ENCODE results near the gene NUCKS1. TPM values are rescaled to one million over a fixed set of nuclear protein-coding genes. Genes with fewer than 3 reads are reported as not detected.

NUCKS1 gene
- total RNA-seq, 1 experiment from 2014 or later, result 401 TPM

GRCh38 chr1:205689479-205689878, 60.5 kb downstream of the NUCKS1 start:
- Mint-ChIP-seq H3K27me3 (ENCODE audit: low read depth) (no peaks in the 10 kb centered on the region), H3K27ac (no peak overlapping the region), H3K36me3 (no peaks in the 10 kb centered on the region), H3K4me1 (peaks cover 30% of the 10 kb centered on the region), H3K9me3 (no peaks in the 10 kb centered on the region), H3K4me3 (no peak overlapping the region)
- TF ChIP-seq ELF4 (CRISPR knock-in tag; IDR thresholded peaks at IDR 0.05; ENCODE audit: low read depth), result no peak
- no peak for TF ChIP-seq SMAD4 (CRISPR knock-in tag; IDR thresholded peaks at IDR 0.05)
- TF ChIP-seq, protein P1, sequence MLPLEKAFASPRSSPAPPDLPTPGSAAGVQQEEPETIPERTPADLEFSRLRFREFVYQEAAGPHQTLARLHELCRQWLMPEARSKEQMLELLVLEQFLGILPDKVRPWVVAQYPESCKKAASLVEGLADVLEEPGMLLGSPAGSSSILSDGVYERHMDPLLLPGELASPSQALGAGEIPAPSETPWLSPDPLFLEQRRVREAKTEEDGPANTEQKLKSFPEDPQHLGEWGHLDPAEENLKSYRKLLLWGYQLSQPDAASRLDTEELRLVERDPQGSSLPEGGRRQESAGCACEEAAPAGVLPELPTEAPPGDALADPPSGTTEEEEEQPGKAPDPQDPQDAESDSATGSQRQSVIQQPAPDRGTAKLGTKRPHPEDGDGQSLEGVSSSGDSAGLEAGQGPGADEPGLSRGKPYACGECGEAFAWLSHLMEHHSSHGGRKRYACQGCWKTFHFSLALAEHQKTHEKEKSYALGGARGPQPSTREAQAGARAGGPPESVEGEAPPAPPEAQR (CRISPR knock-in tag; IDR thresholded peaks at IDR 0.05), result no peak
- TF ChIP-seq, protein P2, sequence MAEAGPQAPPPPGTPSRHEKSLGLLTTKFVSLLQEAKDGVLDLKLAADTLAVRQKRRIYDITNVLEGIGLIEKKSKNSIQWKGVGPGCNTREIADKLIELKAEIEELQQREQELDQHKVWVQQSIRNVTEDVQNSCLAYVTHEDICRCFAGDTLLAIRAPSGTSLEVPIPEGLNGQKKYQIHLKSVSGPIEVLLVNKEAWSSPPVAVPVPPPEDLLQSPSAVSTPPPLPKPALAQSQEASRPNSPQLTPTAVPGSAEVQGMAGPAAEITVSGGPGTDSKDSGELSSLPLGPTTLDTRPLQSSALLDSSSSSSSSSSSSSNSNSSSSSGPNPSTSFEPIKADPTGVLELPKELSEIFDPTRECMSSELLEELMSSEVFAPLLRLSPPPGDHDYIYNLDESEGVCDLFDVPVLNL (CRISPR knock-in tag; IDR thresholded peaks at IDR 0.05; ENCODE audit: borderline replicate concordance, low read depth), result no peak
- no peak for TF ChIP-seq ZNF532 (CRISPR knock-in tag; IDR thresholded peaks at IDR 0.05; ENCODE audit: borderline replicate concordance)
- TF ChIP-seq, protein P3, sequence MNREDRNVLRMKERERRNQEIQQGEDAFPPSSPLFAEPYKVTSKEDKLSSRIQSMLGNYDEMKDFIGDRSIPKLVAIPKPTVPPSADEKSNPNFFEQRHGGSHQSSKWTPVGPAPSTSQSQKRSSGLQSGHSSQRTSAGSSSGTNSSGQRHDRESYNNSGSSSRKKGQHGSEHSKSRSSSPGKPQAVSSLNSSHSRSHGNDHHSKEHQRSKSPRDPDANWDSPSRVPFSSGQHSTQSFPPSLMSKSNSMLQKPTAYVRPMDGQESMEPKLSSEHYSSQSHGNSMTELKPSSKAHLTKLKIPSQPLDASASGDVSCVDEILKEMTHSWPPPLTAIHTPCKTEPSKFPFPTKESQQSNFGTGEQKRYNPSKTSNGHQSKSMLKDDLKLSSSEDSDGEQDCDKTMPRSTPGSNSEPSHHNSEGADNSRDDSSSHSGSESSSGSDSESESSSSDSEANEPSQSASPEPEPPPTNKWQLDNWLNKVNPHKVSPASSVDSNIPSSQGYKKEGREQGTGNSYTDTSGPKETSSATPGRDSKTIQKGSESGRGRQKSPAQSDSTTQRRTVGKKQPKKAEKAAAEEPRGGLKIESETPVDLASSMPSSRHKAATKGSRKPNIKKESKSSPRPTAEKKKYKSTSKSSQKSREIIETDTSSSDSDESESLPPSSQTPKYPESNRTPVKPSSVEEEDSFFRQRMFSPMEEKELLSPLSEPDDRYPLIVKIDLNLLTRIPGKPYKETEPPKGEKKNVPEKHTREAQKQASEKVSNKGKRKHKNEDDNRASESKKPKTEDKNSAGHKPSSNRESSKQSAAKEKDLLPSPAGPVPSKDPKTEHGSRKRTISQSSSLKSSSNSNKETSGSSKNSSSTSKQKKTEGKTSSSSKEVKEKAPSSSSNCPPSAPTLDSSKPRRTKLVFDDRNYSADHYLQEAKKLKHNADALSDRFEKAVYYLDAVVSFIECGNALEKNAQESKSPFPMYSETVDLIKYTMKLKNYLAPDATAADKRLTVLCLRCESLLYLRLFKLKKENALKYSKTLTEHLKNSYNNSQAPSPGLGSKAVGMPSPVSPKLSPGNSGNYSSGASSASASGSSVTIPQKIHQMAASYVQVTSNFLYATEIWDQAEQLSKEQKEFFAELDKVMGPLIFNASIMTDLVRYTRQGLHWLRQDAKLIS (CRISPR knock-in tag; IDR thresholded peaks at IDR 0.05; ENCODE audit: borderline replicate concordance), result no peak
- TF ChIP-seq PRDM15 (CRISPR knock-in tag; IDR thresholded peaks at IDR 0.05), result no peak
- no peak for TF ChIP-seq IRF2 (CRISPR knock-in tag; IDR thresholded peaks at IDR 0.05; ENCODE audit: borderline replicate concordance, low read depth)
- no peak for TF ChIP-seq CTCF (IDR thresholded peaks at IDR 0.05)
- no peak for TF ChIP-seq ZNF396 (CRISPR knock-in tag; IDR thresholded peaks at IDR 0.05; ENCODE audit: borderline replicate concordance)
- TF ChIP-seq ZNF219 (CRISPR knock-in tag; IDR thresholded peaks at IDR 0.05; ENCODE audit: borderline replicate concordance), result no peak
- TF ChIP-seq, protein P4, sequence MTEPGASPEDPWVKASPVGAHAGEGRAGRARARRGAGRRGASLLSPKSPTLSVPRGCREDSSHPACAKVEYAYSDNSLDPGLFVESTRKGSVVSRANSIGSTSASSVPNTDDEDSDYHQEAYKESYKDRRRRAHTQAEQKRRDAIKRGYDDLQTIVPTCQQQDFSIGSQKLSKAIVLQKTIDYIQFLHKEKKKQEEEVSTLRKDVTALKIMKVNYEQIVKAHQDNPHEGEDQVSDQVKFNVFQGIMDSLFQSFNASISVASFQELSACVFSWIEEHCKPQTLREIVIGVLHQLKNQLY (CRISPR knock-in tag; IDR thresholded peaks at IDR 0.05), result no peak
- DNase-seq (ENCODE audit: low spot score) (no peak), ATAC-seq (peak; percentile 76)
- POLR2A ChIA-PET, result interaction anchor here (1.0 to 1.2 kb wide), 2 partner anchors 23 to 30 kb away, joined by 3 read pairs; no protein-coding TSS in a partner anchor
- CTCF ChIA-PET, result interaction anchor here (0.9 to 3.8 kb wide), 5 partner anchors 13 to 31 kb away, joined by 3 to 40 read pairs (median 6); no protein-coding TSS in a partner anchor
